Caki2 (cell line): ENCODE data around the gene LIPC. TPM values are rescaled to one million over a fixed set of nuclear protein-coding genes. Genes with fewer than 3 reads are reported as not detected.

Experiments
- DNase-seq: peaks from one replicate; pipeline ENCODE4 v3.0.0-alpha.2; 2015; ENCODE audit warnings: low read depth
- in situ Hi-C: cut with HindIII; loops from 2 replicates; pipeline ENCODE4 v1.10.0; 2016; ENCODE audit warnings: low sequenced_read_pairs, low pct_unique_long_range_greater_than_20kb, mixed read lengths
- total RNA-seq: library from RNA; depleted of rRNA; stranded (reverse); fragments of >200 nt; shearing (Covaris generic); gene quantifications from 2 replicates; pipeline ENCODE4 v1.2.3, GENCODE V29; 2014; ENCODE audit warnings: low replicate concordance

Gene LIPC
- total RNA-seq, 1 experiment from 2014 or later: 4.0 TPM

DNA sequence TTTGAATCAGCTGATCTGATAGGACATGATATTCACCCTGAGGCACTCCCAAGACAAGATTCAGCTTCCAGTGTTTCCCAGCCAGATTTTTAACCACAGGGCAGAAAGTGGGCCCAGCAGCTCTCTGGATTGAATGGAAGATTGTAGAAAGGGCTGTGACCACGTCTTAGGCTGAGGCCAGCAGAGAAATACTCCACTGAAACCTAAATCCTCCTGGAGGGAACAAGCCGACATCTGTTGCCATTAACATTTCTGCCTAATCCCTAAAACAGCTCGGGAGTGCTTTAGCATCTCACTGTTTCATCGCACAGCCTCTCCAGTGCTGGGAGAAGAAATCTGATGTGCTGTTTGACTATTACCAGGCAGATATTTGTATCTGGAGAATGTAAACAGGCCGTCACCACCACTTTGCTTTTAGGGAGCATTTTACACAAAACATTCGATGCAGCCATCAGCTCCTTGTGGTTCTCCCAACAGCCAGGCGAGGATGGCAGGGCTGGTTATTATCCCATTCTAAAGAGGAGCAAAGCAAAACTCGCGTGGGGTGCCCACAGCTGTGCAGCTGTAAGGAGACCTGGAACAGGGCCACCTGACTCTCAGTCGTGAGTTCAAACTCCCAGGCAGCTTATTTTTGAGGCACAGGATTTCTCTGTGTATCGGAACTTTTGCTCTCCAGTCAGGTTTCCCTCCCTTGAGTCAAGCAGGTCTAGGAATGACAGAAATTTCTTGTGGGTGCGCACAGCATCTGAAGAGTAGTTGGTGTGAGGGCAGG is 117.4 kb downstream of the LIPC start:
- in situ Hi-C loops: no loop called here
- DNase-seq: no peak

DNA sequence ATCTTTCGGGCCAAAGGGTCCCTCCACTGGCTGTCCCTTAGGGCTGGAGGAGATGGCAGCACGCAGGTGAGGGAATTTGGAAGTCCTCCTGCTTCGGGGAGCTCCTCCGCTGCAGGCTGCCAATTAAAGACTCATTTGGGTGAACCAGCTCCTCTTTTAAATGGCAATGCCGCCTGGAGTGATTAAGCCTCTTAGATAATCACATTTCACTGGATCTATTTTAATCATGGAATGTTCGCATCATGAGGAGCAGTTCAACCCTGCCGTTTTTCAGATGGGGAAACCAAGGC is 117.9 kb downstream of the LIPC start:
- no peak for DNase-seq
- in situ Hi-C loops: no loop called here

DNA sequence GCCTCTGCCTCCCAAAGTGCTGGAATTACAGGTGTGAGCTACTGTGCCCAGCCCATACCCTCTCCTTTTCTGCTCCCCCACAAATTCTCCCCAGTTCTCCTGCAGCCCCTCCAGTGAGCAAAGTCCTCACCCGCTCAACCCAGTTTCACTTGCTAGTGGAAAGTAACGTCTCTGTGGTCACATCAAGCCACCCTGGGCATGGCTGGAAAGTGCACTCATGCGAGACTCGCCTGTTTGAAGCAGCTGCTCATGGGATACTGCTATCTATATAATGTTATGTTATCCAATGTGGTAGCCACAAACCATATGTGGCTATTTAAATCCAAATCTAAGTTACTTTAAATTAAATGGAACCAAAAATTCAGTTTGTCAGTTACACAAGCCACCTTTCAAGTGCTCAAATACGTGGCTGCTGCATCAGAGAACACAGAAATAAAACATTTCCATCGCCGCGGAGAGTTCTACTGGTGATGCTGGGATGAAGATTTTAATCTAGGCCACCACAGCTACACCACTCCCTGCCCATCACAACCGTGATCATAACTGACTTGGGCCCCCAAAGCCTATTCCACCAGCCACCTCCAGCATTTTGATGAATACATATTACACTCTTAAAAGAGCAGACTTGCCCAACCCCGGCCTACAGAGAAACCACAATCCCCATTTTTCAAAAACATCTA is 119.4 kb downstream of the LIPC start:
- DNase-seq: no peak
- in situ Hi-C loops: no loop called here

DNA sequence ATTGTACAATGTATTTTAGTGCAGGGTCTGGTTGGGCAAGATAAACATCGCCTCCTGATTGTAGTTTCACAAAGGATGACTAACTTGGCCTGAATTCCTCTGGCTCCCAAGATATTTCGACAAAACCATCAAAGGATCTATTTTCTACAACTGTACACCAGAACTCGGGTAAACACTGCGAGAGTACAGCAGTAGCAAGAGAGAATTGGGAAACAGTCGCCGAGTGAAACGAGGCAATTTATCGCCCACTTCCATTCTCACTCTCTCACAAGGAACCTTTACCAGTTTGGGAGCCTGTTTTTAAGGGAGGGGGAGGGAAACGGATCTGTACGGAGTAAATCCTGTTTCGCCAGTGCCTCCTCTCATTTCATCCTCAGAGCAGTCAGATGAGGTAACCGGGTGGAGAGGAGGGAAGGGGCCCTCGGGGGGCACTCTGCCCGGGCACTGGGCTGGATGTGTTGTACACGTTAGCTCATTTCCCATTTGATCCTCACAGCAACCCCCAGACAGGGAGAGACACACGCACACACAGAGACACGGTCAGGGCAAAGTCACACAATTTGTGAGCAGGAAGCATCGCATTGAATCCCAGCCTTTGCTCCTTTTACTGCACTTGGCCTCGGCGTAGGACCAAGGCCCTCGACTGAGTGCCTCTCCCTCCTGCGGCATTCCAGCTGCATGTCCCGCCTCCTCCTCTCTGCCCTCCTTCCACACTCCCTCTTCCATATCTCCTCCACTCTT is 120.1 kb downstream of the LIPC start:
- DNase-seq: no peak
- in situ Hi-C loops: no loop called here

DNA sequence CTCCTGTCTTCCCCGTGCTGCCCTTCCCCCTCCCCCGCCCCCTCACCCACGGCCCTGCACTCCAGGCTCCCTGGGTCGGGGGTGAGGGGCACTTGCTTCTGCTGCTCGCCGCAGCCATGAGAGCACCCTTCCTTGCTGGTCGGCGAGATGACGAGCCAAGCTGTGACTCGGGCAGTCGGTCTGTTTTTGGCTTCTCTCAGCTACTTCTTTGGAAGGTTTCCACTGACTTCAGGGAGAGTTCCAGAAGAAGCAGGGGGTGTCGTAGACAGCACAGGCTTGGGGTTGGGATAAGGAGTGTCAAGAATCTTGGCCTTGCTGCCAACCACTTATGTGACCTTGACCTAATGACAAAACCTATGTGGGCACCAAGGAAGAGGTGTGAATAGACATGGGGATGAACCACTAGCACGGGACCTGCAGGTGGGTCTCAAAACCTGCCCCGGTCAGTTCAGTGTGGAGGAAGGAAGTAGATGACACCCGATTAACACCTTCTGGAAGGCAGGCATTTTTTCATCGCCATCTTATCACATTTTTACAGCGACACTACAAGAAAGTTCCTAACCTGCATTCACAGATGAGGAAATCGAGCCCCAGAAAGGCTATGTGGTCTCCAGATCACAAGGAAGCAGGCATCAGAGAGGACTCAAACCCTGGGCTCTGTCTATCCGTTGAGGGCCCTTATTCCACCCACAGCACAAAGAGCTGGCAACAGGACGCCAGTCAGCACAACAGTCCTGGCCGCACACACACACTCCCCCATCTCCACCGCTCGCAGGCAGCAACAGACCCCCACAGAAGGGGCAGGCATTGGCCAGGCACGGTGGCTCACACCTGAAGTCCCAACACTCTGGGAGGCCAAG is 120.9 kb downstream of the LIPC start:
- in situ Hi-C loops: no loop called here
- no peak for DNase-seq

DNA sequence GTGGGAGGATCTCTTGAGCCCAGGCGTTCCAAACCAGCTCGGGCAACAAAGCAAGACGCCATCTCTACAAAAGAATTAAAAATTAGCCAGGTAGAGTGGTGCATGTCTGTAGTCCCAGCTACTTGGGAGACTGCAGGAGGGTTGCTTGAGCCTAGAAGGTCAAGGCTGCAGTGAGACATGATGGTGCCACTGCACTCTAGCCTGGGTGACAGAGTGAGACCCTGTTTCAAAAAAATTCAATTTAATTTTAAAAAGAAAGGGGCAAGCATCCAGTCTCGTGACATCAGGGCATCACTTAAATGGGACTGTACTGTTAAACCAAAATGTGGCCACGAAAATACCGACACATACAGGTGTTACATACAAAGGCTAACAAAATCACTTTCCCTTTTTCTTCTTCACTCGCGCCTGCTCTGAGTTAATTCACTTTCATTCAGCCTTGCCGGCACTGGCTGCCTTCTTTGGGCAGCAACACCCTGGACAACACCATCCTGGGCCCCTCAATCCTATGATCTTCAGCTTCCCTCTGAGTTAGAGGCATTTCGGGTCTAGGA is 121.7 kb downstream of the LIPC start:
- DNase-seq: no peak
- in situ Hi-C loops: no loop called here

DNA sequence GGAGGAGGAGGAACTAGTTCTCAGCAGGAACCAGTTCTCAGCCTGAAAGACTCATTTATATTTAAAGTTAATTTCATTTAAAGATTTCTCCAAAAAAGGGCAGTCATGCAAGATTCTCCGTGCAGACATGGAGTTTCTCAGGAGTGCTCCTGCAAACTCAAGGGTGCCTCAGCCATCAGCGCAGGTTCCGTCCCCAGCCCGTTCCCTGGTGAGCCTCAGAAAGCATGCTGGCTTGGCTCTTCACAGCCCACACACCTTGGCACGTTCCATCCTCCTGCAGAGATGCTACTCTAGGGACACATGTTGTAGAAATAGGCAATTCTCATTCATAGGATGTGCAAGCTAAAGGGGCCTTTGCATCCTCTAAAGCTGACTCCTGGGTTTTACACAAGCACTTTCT is 123.0 kb downstream of the LIPC start:
- in situ Hi-C loops: no loop called here
- DNase-seq: no peak

DNA sequence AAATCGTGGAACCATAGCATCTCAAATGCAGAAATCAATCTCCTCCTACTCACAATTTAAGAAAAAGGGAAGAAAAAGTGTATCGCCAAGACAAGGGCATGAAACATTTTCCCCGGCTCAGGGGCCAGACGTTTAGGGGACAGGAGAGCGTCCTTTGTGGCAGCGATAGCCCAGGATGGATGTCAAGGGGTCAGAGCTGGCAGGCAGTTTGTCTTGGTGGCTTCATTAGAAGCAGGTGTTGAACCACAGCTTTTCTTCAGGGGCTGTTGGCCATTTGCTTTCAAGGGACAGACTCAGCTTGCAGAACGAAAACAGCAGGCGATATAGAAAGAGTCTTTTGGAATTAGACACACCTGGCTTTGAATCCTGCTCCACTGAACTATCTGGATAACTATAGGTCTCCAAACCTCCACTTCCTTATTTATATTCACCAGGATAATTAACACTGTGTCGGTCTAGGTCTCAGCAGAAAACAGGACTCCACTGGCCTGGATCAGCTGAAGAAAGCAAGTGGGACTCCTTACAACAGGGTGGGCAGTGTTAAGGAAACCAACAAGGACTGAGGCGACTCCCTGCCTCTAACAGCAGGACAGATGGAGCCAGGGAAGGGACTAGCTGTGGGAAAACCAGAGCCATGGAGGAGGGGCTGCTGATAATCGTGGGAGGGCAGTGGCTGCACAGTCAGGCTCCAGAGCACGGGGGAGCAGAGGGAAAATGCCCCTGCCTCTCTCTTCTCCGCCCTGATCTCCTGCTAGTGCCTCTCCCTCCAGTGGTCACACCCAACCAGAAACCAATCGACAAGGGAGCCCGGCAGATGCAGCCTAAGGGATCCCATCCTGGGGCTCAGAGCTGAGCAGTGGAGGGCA is 123.6 kb downstream of the LIPC start:
- in situ Hi-C loops: no loop called here
- no peak for DNase-seq

DNA sequence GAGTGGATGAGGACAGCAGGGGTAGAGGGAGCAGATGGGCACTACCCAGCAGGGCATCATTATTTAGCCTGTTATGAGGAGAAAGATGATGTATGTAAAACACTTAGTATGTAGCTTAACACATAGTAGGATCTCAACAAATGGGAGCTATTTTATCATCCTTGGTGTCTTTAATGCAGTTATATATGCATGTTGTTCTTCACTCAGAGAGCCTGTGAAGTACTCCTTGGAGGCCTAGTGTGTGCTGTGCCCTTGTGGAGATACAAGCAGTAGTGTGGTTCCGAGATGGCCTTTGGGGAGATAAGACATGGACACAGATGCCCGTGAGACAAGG is 124.2 kb downstream of the LIPC start:
- in situ Hi-C loops: no loop called here
- no peak for DNase-seq

DNA sequence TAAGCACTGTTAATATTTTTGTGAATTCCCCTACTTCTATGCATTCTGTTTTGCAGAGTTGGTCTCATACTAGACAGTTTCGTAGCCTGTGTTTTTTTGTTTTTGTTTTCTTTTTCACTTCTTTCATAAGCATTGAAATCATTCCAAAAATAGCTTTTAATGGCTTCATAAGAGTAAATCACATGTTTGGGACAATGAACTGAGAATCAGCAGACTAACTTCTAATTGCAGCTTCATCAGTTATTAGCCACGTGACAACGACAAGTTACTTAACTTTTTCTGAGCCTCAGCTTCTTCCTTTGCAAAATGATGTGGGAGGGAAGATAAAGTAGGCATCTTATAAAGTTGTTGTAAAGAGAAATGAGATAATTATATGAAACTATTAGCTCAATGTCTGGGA is 124.8 kb downstream of the LIPC start:
- no peak for DNase-seq
- in situ Hi-C loops: no loop called here

DNA sequence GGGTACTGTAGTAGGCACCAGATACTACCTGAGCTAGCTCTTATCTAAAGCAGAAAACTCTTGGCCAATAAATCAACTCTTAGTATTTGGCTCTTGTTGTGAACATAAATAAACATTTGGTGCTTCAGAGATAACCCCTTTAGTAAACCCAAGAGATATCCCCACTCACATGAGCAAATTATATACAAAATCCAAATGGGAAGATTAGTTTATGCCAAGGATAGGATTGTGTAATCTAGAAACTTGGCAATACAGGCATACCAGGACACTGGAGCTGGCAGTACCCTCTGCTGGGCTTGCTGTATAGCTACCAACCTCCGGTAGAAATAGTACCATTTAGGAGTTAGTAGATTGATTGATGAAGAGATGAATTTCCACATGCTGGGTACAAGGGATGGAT is 127.0 kb downstream of the LIPC start:
- DNase-seq: no peak
- in situ Hi-C loops: no loop called here

DNA sequence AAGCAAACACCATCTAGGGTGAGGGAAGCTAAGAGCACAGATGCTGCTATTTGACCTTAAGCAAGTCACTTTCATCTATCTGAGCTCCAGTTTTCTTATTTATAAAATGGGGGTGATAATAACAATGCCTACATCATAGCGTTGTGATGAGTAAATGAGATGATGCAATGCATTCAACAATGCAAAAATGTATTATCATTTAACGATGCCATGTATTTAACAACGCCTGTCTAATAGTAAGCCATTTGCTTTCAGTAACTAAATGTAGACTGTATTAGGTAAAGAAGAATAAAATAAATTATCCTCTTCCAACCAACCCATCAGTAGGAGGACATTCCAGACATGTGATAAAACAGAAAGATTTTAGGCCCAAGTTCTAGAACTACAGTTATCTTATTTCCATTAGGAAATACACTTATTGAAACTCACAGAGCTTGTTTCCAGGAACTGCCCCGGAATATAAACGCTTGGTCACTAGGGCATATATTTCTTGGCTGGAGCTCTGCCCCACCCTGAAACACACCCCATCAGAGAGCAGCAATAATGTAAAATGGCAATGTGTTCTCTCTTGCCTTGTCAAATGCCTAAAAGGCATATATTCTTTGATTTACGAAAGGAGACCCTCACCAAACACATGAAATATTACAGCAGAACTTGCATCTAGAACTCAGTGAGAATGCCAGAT is 128.3 kb downstream of the LIPC start:
- no peak for DNase-seq
- in situ Hi-C loops: no loop called here

DNA sequence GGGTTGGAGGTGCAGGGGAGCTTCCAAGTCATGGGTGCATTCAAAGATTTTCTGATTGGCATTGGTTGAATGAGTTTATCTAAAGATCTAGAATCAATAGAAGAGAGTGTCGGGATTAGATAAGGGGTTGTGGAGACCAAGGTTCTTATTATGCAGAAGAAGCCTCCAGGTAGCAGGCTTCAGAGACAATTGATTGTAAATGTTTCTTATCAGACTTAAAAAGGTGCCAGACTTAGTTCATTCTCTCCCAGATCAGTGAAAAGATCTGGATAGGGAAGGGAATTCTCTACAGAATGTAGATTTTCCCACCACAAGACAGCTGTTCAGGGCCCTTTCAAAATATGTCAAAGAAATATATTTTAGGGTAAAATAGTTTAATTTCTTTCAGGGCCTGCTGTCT is 129.5 kb downstream of the LIPC start:
- DNase-seq: no peak
- in situ Hi-C loops: no loop called here

DNA sequence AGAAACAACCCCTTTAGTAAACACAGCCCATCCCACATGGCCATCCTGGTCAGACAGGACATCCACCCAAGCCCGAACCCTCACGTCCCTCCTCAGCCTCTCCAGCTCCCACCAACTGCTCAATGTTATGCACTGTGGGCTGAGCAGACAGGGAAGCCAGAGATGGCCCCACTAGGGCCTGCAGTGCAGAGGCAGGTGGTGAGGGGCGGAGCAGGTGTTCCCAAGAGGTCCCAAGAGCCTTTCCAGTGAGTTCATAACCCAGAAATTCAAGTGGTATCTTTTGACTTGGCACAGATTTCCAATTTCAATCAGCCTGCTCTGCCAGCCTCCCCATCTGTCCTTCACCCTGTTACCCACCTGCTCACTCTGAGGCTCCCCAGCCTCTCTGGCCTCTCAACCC is 130.3 kb downstream of the LIPC start:
- in situ Hi-C loops: no loop called here
- DNase-seq: no peak

DNA sequence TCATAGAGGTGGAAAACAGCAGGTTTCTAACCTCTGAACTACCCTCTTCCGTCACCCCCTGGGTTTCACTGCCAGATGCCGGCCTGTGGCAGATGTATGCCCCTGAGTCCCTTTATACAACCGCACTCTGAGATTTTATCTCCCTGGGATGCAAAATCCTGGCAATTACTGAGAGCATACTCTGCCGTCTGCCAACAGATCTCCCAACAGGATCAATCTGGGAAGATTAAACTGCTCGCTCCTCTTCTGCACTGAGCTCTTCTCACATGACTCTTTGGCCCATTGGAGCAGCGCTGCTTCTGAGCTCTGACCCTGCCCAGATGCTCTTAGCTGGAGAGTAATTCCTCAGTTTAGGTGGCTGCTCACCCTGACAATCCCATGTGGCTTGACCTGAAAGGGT is 133.2 kb downstream of the LIPC start:
- DNase-seq: no peak
- in situ Hi-C loops: no loop called here

DNA sequence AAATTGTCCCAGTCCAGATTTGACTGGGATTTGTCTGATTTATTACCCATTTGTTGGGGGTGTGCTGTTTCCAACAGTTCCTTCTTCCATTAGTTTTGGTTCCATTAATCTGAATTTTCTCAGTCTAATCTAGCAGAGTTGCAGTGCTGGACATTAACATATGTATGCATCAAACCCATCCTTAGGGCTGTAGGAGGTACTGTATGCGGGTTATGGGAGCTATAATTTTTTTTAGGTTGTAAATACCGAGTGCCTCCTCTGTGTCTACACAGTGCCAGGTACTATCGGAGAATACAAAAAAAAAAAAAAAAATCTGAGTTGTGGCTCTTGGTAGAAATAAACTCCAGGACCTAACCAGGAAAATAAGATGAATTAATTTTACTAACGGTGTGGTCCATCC is 133.8 kb downstream of the LIPC start:
- no peak for DNase-seq
- in situ Hi-C loops: no loop called here

DNA sequence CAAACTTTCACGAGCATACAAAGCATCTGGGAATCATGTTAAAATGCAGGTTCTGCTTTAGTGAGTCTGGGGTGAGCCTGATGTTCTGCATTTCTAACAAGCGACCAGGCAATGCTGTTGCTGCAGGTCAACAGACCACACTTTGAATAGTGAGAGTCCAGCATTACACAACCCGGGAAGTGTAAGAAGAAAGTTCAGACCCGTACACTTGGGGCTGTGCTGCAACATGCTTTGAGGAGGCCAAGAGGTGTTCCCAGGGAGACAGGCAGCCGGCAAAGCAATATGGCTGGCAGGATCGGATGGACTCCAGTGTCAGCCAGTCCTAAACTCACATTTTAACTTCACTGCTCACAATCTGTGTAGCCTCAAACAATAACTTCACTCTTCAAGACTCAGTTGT is 134.2 kb downstream of the LIPC start:
- in situ Hi-C loops: no loop called here
- DNase-seq: no peak
